GM18511 (cell line): Measurements from ENCODE around the gene ERCC6L.

Experiments used
- ATAC-seq: cut with Tn5 transposase; IDR thresholded peaks from one replicate; pipeline ENCODE4 v1.9.1; 2021; ENCODE audit warnings: mild to moderate bottlenecking, moderate library complexity; ENCODE audit not compliant: unreplicated experiment

ERCC6L gene, protein sequence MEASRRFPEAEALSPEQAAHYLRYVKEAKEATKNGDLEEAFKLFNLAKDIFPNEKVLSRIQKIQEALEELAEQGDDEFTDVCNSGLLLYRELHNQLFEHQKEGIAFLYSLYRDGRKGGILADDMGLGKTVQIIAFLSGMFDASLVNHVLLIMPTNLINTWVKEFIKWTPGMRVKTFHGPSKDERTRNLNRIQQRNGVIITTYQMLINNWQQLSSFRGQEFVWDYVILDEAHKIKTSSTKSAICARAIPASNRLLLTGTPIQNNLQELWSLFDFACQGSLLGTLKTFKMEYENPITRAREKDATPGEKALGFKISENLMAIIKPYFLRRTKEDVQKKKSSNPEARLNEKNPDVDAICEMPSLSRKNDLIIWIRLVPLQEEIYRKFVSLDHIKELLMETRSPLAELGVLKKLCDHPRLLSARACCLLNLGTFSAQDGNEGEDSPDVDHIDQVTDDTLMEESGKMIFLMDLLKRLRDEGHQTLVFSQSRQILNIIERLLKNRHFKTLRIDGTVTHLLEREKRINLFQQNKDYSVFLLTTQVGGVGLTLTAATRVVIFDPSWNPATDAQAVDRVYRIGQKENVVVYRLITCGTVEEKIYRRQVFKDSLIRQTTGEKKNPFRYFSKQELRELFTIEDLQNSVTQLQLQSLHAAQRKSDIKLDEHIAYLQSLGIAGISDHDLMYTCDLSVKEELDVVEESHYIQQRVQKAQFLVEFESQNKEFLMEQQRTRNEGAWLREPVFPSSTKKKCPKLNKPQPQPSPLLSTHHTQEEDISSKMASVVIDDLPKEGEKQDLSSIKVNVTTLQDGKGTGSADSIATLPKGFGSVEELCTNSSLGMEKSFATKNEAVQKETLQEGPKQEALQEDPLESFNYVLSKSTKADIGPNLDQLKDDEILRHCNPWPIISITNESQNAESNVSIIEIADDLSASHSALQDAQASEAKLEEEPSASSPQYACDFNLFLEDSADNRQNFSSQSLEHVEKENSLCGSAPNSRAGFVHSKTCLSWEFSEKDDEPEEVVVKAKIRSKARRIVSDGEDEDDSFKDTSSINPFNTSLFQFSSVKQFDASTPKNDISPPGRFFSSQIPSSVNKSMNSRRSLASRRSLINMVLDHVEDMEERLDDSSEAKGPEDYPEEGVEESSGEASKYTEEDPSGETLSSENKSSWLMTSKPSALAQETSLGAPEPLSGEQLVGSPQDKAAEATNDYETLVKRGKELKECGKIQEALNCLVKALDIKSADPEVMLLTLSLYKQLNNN

DNA sequence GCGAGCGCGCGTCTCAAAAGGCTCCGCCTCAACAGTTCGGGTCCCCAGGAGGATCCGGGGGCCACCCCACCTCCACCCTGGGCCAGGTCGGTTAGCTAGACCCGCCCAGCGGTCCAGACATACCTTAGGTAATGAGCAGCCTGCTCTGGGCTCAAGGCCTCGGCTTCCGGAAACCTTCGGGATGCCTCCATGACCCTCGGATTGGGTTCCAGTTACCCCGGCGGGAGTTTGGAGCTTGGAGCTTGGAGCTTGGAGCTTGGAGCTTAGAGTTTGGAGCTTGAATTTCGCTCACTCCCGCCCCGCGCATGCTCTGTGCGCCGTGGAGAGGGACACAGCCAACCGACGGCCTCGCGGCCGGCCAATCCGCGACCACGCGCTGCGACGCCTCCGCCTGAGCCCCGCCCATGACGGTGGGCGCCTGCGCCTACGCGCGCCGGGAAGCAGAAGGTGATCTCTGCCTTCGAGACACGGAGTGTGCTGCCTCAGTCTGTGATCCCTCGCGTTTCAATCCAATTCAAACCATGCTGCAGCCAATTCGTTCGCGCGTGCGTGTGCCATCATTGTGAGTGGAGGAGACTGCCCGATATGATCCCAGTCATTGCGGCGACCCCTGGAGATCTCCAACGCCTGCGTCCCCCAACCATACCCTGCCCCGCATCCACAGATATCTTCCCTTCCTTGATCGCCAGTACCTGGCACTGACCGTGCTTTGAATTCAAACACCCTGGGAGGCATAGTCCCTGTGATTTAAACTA lies at the start of gene ERCC6L:
TSS of gene ERCC6L (minus strand) at position 307 of the 755 bp plus-strand sequence. CDS start at position 191, 116 bp downstream.
- ATAC-seq, result peak; percentile 98

DNA sequence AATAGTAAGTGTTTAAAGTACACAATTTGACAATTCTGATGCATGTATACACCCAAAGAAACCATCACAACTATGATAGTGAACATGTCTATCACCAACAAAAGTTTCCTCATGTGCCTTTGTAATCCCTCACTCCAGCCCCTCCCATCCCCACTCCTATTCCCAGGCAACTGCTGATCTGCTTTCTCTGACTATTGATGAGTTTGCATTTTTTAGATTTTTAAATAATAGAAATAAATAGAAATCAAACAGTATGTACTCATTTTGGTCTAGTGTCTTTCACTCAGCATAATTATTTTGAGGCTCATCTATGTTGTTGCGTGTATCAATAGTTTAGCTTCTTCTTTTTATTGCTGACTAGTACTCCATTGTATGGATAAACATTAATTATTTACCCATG lies 43.5 kb upstream of the ERCC6L start:
- no peak for ATAC-seq

DNA sequence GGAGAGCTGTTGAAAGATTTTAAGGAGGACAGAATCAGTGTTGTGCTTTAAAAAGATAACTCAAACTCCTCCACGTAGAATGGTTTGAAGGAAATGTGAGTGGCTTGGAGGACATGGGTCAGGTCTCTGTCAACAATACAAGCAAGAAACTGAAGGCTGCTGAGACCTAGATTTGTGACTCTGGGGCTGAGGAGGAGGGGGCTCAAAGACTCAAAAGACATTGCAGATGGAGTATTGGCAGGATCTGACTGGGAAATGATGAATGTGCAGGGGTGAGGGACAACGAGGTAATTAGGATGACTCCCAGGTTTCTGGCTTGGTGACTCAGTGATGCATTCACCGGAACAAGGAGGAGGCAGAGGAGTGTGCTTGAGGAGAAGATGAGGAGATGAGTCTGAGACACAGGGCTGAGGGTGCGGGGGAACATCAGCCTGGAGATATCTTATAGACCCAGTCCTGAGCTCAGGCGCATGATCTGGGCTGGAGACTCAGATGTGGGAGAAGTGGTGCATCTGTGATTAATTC lies 41.6 kb upstream of the ERCC6L start:
- no peak for ATAC-seq

DNA sequence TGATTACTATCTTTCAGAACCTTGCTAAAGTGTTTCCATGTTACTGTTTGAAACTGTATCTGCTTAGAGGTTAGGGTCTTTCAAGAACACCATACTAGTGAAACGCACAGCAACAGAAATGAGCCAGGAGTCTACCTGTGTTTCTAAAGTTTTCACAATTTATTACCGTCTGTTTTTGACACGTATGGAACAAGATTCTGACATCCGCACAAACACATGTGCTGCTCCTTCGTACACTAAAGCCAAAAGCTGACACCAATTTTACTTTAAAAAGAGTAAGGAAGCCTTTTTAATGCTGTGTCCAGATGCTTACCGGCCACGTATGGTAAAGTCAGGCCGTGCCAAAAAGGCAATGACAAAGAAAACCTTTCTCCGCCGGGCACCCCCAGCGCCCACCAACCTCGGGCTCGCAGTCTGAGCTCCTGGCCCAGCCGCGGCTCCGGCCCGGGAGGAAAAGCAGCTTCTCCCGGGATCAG lies 37.7 kb upstream of the ERCC6L start:
- ATAC-seq, result peak; percentile 38

DNA sequence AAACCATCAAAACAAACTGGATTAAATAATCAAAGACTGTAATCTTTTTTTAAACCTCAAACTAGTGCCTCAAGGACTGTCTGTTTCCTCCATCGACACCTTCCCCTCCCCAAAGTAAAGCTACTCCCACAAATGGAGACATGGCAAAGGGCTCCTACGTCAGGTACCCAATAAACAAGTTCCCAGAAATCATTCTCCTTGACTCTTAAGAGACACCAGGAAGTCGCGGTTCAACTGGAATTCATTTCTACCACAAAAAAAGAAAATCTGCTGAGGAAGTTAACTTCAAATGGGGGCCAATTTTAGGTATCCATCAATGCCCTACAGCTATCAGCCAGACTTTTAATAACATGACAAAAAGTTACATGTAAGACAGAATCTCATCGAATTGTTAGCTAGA lies 35.7 kb upstream of the ERCC6L start:
- ATAC-seq, result no peak

DNA sequence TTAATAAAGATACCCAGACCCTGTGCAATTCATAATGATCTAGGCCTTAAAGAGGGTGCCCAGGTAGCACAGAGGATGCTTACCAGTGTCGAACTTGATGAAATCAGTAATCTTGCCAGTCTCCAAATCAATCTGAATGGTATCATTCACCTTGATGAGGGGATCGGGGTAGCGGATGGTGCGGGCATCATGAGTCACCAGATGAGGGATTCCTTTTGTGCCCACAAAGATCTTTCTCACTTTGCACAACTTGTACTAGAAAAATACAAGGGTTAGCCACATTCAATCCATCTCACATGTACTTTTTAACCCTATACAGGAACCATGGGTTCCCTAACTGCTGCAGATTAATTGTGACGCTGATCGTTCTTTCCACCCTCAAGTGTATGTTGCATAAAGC lies 34.9 kb upstream of the ERCC6L start:
- no peak for ATAC-seq

DNA sequence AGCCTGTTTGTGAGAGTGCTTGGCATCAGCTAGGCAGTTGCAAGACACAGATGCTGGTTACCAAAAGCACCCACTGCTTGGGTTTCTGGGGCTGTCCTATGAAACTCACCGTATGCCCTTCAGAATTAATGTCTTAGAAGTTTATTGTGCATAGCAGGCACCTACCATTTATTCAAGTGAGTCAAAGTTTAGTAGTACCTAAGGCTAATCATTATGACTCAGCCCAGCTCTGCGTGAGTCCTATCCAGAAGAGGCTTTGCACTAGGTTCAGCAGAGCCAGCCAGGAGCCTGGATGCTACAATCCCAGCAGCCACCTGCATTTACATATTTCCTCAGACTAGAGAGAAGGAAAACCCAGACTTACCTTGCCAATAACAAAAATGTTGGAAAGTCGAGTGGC lies 34.0 kb upstream of the ERCC6L start:
- ATAC-seq, result no peak

DNA sequence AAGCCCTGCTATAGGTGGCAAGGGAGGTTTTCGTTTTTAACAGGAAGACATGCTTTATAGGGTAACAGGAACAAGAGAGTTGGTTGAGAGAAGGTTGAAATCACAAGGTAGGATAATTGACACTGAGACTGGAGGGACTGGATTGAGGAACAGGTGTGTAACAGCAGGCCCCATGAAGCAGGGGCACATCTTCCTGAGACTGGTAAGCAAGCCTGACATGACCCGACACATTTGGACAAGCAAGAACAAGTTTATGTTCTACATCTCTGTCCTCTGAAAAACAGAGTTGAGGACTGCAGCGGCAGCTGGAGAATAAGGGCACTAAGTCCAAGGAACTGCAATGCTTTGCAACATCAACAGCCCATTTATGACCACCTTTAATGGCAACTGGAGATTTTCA lies 33.0 kb upstream of the ERCC6L start:
- ATAC-seq, result no peak

DNA sequence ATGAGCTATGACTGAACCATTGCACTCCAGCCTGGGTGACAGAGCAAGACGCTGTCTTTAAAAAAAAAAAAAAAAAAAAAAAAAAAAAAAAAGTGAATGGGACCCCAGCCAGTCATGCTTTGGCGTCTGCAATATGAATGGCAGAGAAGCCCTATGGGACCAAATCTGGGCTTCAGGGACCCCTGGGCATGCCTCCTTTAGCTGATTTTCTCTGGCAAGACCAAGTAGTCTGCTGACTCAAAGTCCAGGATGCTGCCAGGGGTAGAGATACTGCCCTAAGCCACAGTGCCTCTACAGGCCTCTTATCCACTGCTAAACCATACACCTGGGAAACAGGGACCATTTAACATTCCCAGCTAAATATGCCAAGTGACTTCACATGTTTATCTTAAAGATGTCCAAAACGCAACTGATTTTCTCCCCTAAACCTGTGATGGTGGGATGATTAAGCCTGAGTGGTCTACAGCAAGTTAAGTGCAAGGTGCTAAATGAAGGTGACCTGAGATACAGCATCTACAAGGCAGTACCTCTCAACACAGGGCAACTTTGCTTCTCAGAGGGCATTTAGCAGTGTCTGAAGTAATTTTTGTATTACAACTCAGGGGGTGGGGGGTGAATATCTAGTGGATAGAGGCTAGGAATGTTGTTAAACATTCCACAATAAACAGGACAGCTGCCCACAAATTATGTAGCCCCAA lies 32.4 kb upstream of the ERCC6L start:
- ATAC-seq, result no peak

DNA sequence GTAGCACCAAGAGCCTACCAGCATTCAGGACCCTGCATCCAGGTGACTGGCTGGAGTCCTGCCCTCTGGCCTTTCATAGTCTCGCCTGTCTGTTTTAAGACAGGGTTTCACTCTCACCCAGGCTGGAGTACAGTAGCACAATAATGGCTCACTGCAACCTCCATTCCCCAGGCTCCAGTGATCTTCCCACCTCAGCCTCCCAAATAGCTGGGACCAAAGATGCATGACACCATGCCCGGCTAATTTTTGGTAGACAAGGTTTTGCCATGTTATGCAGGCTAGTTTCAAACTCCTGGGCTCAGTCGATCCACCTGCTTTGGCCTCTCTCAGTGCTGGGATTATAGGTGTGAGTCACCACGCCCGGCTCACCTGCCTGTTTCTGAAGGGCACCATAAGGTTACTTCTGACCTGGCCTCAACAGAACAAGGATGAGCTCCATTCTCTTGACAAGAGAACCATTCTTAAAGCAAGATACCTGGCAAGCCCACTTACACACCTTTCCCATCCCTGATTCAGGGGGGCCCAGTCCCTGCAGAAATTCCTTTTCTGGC lies 31.6 kb upstream of the ERCC6L start:
- ATAC-seq, result no peak

DNA sequence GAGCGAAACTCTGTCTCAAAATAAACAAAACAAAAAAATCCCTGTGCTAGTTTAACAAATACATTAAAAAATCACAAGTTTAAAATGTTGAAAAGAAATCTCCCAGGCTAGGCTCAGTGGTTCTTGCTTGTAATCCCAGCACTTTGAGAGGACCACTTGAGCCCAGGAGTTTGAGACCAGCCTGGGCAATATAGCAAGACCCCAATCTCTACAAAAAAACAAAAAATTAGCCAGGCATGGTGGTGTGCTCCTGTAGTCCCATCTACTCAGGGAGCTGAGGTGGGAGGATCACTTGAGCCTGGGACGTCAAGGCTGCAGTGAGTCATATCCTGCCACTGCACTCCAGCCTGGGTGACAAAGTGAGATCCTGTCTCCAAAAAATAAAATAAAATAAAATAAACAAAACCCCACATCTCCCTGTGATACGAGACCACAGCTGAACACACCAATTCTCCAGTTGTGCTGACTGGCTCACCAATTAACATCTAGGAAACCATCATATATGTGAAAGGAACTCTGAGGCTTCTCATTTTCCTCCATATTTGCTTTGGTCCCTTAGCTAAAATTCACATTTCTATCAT lies 30.9 kb upstream of the ERCC6L start:
- no peak for ATAC-seq

DNA sequence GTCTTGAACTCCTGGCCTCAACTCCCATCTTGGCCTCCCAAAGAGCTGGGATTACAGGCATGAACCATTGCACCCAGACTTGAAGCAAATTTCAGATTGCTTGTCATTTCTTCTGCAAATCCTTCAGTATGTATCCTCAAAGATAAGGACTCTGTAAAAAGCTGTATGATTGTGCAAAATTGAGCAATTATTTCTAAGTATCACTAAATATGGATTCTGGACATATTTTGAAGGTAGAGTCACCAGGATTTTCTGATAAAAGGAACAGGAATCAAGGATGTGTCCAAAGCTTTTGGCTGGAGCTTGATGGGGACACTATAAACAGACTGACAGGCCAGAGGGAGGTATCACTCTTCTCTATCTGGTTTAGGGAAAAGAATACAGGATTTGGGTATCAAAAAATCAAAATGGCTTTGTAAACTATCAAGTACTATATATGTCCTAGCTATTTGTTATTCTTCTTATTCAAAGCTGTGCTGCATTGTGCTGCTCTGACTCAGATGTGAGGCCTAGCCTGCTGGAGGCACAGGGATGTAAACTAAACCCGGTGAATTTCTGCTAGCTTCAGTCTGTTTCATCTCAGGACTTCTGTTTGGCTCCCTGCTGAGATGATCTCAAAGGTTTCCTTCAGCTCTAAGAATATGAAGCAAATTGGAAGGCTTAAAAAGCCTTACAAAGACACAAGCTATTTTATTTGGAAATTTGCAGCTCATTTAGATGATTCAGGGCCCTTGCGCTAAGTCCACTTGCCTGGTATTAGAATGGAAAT lies 30.0 kb upstream of the ERCC6L start:
- ATAC-seq, result no peak

DNA sequence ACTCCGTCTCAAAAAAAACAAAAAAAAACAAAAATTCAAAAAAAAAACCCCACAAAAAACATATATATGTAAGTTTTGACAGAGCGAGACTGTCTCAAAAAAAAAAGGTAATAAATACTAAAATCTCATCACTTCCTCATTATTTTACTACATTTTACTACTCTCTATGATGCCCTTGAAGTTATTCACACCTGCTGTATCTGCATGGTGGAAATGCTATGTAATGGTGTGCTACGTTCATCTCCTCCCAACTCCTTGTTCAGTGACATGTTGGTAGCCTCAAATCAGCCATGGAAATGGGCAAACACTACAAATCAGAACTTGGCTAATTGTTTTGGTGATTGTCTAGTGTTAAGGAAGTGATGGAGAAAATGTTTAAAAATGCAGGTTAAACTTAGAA lies 26.4 kb upstream of the ERCC6L start:
- no peak for ATAC-seq

DNA sequence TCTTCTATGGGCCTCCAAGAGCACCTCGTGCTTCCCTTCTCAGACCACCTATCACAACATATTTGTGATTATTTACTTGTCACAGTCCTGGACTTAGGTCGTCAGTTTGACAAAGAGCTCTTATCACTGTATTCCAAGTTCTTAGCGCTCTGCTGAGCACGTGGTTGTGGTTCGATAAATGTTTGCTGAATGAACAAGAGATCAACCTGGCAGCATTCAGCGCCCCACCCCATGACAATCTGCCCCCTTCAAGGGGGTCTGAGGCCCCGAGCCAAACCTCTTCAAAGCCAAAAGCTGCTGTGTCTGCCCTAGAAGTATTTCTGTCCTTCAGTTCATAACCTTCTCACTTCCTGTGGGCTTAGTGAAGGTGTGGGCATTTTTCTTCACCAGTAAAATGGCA lies 23.2 kb upstream of the ERCC6L start:
- ATAC-seq, result no peak

DNA sequence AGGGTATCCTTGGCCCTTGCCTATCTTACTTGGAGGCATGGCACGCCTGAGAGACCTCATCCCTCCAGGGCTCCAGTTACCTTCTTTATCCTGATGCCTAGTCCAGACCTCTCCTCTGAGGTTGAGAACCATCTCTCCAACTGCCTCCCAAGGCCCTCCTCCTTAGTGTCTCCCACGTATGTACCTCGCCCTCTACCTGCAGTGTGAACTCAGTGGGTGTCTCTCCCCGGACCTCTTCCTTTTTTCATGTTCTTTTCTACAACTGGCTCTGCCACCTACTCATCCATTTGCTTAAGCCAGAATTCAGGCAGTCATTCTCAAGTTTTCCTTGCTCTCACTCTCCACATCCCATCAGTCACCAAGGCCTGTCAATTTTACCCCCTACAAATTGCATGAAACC lies 21.6 kb upstream of the ERCC6L start:
- ATAC-seq, result no peak

DNA sequence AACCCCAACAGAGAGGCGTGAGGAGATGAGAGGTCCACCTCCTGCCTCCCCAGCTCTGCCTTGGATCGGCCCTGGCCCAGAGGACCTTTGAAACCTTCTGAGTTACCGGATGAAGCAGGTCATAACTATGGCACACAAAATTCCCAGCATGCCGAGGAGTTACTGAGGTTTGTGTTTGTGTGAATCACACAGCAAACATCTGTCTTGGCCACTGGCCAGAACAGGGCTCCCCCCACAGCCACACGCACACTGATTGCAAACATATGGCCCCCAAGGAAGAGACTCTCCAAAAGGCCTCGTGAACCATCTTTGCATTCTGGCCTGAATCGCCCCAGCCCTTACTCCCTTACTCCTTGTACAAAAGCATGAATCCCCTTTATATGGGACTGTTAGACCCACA lies 19.3 kb upstream of the ERCC6L start:
- ATAC-seq, result no peak

DNA sequence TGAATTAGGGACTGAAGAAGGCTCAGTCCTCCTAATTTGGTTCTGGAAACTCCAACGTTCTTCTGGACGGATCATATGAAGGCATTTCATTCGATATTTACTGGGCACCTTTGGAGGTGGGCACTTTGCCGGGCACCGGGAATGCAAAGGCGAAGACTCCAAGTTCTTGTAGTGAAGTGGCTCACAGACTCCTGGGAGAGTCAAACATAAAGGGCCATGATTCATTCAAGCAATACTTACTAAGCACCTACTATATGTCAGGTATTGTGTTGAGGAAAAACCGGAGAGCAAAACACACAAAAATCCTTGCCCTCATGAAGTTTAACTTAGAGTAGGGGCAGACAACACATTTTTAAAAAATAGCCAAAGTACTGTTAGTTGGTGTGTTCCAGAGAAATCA lies 17.0 kb upstream of the ERCC6L start:
- no peak for ATAC-seq

DNA sequence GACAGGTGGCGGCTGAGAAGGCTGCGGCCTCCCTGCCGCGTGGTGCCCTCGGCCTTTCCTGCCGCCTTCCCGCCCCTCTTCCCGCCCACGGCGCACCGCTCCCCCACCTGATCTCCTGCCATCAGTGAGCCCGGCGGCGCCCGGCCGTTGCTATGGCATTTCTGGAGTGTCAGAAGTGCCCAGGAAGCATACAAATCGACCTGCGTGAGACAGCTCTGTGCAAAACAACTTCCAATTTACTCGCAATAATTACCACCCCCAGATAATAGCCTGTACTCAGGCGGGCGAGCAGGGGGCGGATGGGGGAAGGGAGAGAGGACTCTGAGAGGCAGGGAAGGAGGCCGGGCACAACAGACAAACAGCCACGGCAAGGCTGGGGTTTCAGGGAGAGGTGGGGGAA lies 16.6 kb upstream of the ERCC6L start:
- no peak for ATAC-seq
